DND-41 (cell line): ENCODE results near the gene SOD3.

Experiments
- ATAC-seq: fragments of 200-7000 bp; cut with Tn5 transposase; 3 replicates; pipeline ENCODE4 v1.9.1; 2021; ENCODE audit warnings: low read depth; ENCODE audit not compliant: insufficient read depth
- DNase-seq: peaks from one replicate; pipeline ENCODE4 v3.0.0-alpha.2; 2020
- H2AFZ ChIP-seq: 2 replicates; pipeline ENCODE4 v1.6.0; 2012; ENCODE audit warnings: low read depth, low read length
- H3K27ac ChIP-seq: 2 replicates; pipeline ENCODE4 v1.5.1; 2012; ENCODE audit warnings: low read length, inconsistent platforms
- H3K27me3 ChIP-seq: fragments of 200-600 bp; sonication (generic); 2 replicates; pipeline ENCODE4 v1.6.0; 2012; ENCODE audit warnings: low read length, mild to moderate bottlenecking, inconsistent platforms; ENCODE audit not compliant: insufficient read depth, poor library complexity
- H3K36me3 ChIP-seq: 2 replicates; pipeline ENCODE4 v1.5.1; 2012; ENCODE audit warnings: low read length, inconsistent platforms; ENCODE audit not compliant: insufficient read depth
- H3K4me1 ChIP-seq: 2 replicates; pipeline ENCODE4 v1.5.1; 2012; ENCODE audit warnings: mild to moderate bottlenecking, low read length; ENCODE audit not compliant: insufficient read depth
- H3K4me2 ChIP-seq: 2 replicates; pipeline ENCODE4 v1.6.0; 2012; ENCODE audit warnings: mild to moderate bottlenecking, moderate library complexity, low read length, inconsistent platforms; ENCODE audit not compliant: insufficient read depth
- H3K4me3 ChIP-seq, 2 experiments: fragments of 200-600 bp in 1 of 2; shearing (Covaris generic) in 1 of 2; 2 replicates each; pipeline ENCODE4 v1.5.1; 2012 to 2016; ENCODE audit warnings: inconsistent platforms in 2 of 2, low read length in 2 of 2, mild to moderate bottlenecking in 2 of 2, low read depth in 1 of 2, moderate library complexity in 1 of 2
- H3K79me2 ChIP-seq: 2 replicates; pipeline ENCODE4 v1.6.0; 2012; ENCODE audit warnings: low read length, inconsistent platforms; ENCODE audit not compliant: insufficient read depth
- H3K9ac ChIP-seq: 2 replicates; pipeline ENCODE4 v1.6.0; 2012; ENCODE audit warnings: low read depth, mild to moderate bottlenecking, inconsistent platforms, low read length, moderate library complexity
- H3K9me3 ChIP-seq: 2 replicates; pipeline ENCODE4 v1.5.1; 2012; ENCODE audit warnings: low read length, moderate library complexity, mild to moderate bottlenecking, inconsistent platforms; ENCODE audit not compliant: insufficient read depth, severe bottlenecking
- H4K20me1 ChIP-seq: 2 replicates; pipeline ENCODE4 v1.6.0; 2012; ENCODE audit warnings: low read length; ENCODE audit not compliant: insufficient read depth
- CTCF ChIP-seq: IDR thresholded peaks from 2 replicates; pipeline ENCODE4 v1.5.1; 2012; ENCODE audit warnings: borderline replicate concordance, low read length, moderate library complexity, mild to moderate bottlenecking; ENCODE audit not compliant: poor library complexity, severe bottlenecking; ENCODE audit errors: extremely low read depth
- EZH2 ChIP-seq: IDR thresholded peaks from 3 replicates; pipeline ENCODE4 v1.6.1; 2012; ENCODE audit warnings: borderline replicate concordance, low read depth, mild to moderate bottlenecking, moderate library complexity, low read length, inconsistent platforms; ENCODE audit not compliant: severe bottlenecking

The SOD3 gene

GRCh38 chr4:24753519-24753918 is 41.9 kb upstream of the SOD3 start:
- no peak overlapping the region for H3K4me2 ChIP-seq

DNA sequence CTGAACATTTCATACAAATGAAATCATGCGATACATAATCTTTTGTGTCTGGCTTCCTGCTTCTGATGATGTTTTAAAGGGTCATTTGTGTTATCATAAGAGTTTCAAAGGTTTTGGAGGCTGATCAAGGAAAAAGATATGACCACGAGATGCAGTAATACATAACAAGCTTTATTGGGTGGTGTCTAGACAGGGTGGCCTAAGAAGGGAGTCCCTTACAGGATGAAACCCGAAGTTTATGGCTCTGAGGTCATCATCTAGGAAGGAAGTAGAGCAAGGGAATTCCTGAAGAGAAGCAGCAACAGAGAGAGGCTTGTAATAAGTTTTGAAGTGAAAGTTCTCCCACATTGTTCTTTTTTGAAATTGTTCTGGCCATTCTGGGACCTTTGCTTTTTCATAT is 40.8 kb upstream of the SOD3 start:
- ATAC-seq (no peak), DNase-seq (no peak)
- Histone ChIP-seq H4K20me1 (no peaks in the 10 kb centered on the region), H3K9me3 (peaks cover 3% of the 10 kb centered on the region), H3K4me3 (no peak overlapping the region), H3K27me3 (no peaks in the 10 kb centered on the region), H2AFZ (no peak overlapping the region), H3K79me2 (no peaks in the 10 kb centered on the region), H3K4me1 (no peaks in the 10 kb centered on the region), H3K9ac (no peak overlapping the region), H3K4me2 (no peak overlapping the region), H3K36me3 (no peaks in the 10 kb centered on the region), H3K27ac (no peak overlapping the region)
- TF ChIP-seq EZH2, result no peak
- no peak for TF ChIP-seq CTCF

More at GRCh38 chr4:24753519-24753918, 41.9 kb upstream of the SOD3 start:
- H2AFZ ChIP-seq, result no peak overlapping the region
- peaks cover 3% of the 10 kb centered on the region for H3K9me3 ChIP-seq
- no peak overlapping the region for H3K27ac ChIP-seq
- DNase-seq, result no peak
- no peaks in the 10 kb centered on the region for H4K20me1 ChIP-seq
- no peaks in the 10 kb centered on the region for H3K4me1 ChIP-seq
- H3K79me2 ChIP-seq, result no peaks in the 10 kb centered on the region
- H3K36me3 ChIP-seq, result no peaks in the 10 kb centered on the region
- TF ChIP-seq CTCF (no peak), EZH2 (no peak)
- ATAC-seq, result no peak
- H3K27me3 ChIP-seq, result no peaks in the 10 kb centered on the region
- no peak overlapping the region for H3K4me3 ChIP-seq
- H3K9ac ChIP-seq, result no peak overlapping the region

GRCh38 chr4:24763631-24764297 is 31.6 kb upstream of the SOD3 start:
- Histone ChIP-seq H2AFZ (no peak overlapping the region), H3K36me3 (no peaks in the 10 kb centered on the region), H4K20me1 (no peaks in the 10 kb centered on the region), H3K4me3 (no peak overlapping the region), H3K27ac (no peak overlapping the region), H3K9me3 (no peaks in the 10 kb centered on the region), H3K79me2 (no peaks in the 10 kb centered on the region), H3K9ac (no peak overlapping the region), H3K4me2 (no peak overlapping the region), H3K4me1 (no peaks in the 10 kb centered on the region), H3K27me3 (no peaks in the 10 kb centered on the region)
- no peak for ATAC-seq
- no peak for DNase-seq
- TF ChIP-seq CTCF, result no peak
- no peak for TF ChIP-seq EZH2
